H1 (cell line): ENCODE measurements around the gene MTM1. TPM values are rescaled to one million over a fixed set of nuclear protein-coding genes. Genes with fewer than 3 reads are reported as not detected.

ENCODE experiments used
- CTCF ChIA-PET: fragments of 300-600 bp; sonication (Branson Sonifier 250); formaldehyde crosslinking; loops from one replicate; lab custom pipeline; 2021; ENCODE audit not compliant: partially characterized antibody; lab: Charles Lee
- POLR2A ChIA-PET: fragments of 300-600 bp; sonication (Branson Sonifier 250); formaldehyde crosslinking; loops from one replicate; lab custom pipeline; 2021; ENCODE audit warnings: inconsistent platforms; ENCODE audit not compliant: partially characterized antibody; lab: Charles Lee
- DNase-seq, 2 experiments: peaks; one replicate each; pipeline versions ENCODE4 v3.0.0 to v3.0.0-alpha.2; 2010 to 2022; ENCODE audit warnings: low spot score in 2 of 2, low read depth in 1 of 2, mixed read lengths in 1 of 2
- FAIRE-seq: peaks from 2 replicates; lab custom pipeline; 2011; peaks lifted over from hg19 to GRCh38; lab: Jason Lieb, UNC
- H2AFZ ChIP-seq: 2 replicates; pipeline ENCODE4 v1.8.1; 2012; ENCODE audit warnings: low read length, inconsistent platforms
- H2AK5ac ChIP-seq: 2 replicates; pipeline ENCODE4 v1.6.1; 2013; ENCODE audit warnings: low read depth, low read length
- H2BK120ac ChIP-seq: replicated peaks from 2 replicates; pipeline ENCODE3; 2013; ENCODE audit warnings: low read depth, low read length, inconsistent platforms
- H2BK12ac ChIP-seq: 2 replicates; pipeline ENCODE4 v1.6.1; 2013; ENCODE audit warnings: low read depth, low read length
- H2BK15ac ChIP-seq: 2 replicates; pipeline ENCODE4 v1.6.1; 2013; ENCODE audit warnings: low read length
- H2BK20ac ChIP-seq: 2 replicates; pipeline ENCODE4 v1.6.1; 2013; ENCODE audit warnings: low read length
- H2BK5ac ChIP-seq: 2 replicates; pipeline ENCODE4 v1.6.1; 2013; ENCODE audit warnings: low read depth, low read length
- H3K14ac ChIP-seq: 2 replicates; pipeline ENCODE4 v1.6.1; 2013; ENCODE audit warnings: inconsistent platforms; ENCODE audit not compliant: insufficient read length
- H3K18ac ChIP-seq: 2 replicates; pipeline ENCODE4 v1.6.1; 2013; ENCODE audit warnings: low read length; ENCODE audit errors: extremely low read depth
- H3K23ac ChIP-seq: 2 replicates; pipeline ENCODE4 v1.6.1; 2013; ENCODE audit warnings: inconsistent platforms; ENCODE audit not compliant: insufficient read length
- H3K23me2 ChIP-seq: 2 replicates; pipeline ENCODE4 v1.6.1; 2013; ENCODE audit warnings: low read depth, low read length
- H3K27ac ChIP-seq: 2 replicates; pipeline ENCODE4 v1.6.1; 2011; ENCODE audit warnings: low read depth, low read length, inconsistent platforms
- H3K27me3 ChIP-seq, 4 experiments: replicated peaks in 1 of 4; 1 replicate in 1 of 4; 2 replicates in 3 of 4; pipeline versions ENCODE4 v1.6.1 to v1.8.1; 2011 to 2013; ENCODE audit warnings: low read length in 3 of 4, mild to moderate bottlenecking in 3 of 4, inconsistent platforms in 2 of 4, mixed read lengths in 2 of 4, moderate library complexity in 1 of 4; ENCODE audit not compliant: control insufficient read depth in 3 of 4, insufficient read depth in 3 of 4; ENCODE audit errors: extremely low read depth in 1 of 4
- H3K36me3 ChIP-seq, 4 experiments: 2 replicates each; pipeline versions ENCODE4 v1.6.1 to v1.8.1; 2011 to 2013; ENCODE audit warnings: mild to moderate bottlenecking in 4 of 4, low read length in 3 of 4, moderate library complexity in 2 of 4, control low read depth in 1 of 4, inconsistent platforms in 1 of 4; ENCODE audit not compliant: insufficient read depth in 4 of 4, control insufficient read depth in 2 of 4
- H3K4ac ChIP-seq: replicated peaks from 2 replicates; pipeline ENCODE3; 2013; ENCODE audit warnings: low read length, low read depth, mixed read lengths, inconsistent platforms; ENCODE audit not compliant: insufficient read length
- H3K4me1 ChIP-seq, 4 experiments: replicated peaks in 1 of 4; 1 replicate in 1 of 4; 2 replicates in 3 of 4; pipeline versions ENCODE4 v1.6.1 to v1.8.1; 2011 to 2013; ENCODE audit warnings: low read length in 3 of 4, inconsistent platforms in 2 of 4, mixed read lengths in 1 of 4; ENCODE audit not compliant: insufficient read depth in 4 of 4, control insufficient read depth in 3 of 4
- H3K4me2 ChIP-seq, 2 experiments: 2 replicates each; pipeline versions ENCODE4 v1.6.1 to v1.8.1; 2011 to 2013; ENCODE audit warnings: low read depth in 2 of 2, low read length in 2 of 2, control low read depth in 1 of 2, inconsistent platforms in 1 of 2, mild to moderate bottlenecking in 1 of 2; ENCODE audit not compliant: insufficient read depth in 1 of 2
- H3K4me3 ChIP-seq, 4 experiments: fragments of 200-600, 300-600 bp in 1 of 4; sonication (generic), shearing (Covaris generic), sonication (Bioruptor Twin) in 1 of 4; 2 replicates each; pipeline versions ENCODE4 v1.5.1 to v1.8.1; 2011 to 2016; ENCODE audit warnings: low read length in 4 of 4, low read depth in 3 of 4, control low read depth in 2 of 4, inconsistent platforms in 2 of 4, mild to moderate bottlenecking in 2 of 4, mixed read lengths in 1 of 4, moderate library complexity in 1 of 4; ENCODE audit not compliant: insufficient read depth in 2 of 4; ENCODE audit errors: extremely low read depth in 1 of 4
- H3K56ac ChIP-seq: replicated peaks from 2 replicates; pipeline ENCODE3; 2013; ENCODE audit warnings: low read depth, mild to moderate bottlenecking, mixed read lengths, low read length, inconsistent platforms; ENCODE audit not compliant: insufficient read length
- H3K79me1 ChIP-seq: 2 replicates; pipeline ENCODE4 v1.6.1; 2013; ENCODE audit warnings: low read depth, low read length, control low read depth
- H3K79me2 ChIP-seq, 2 experiments: 2 replicates each; pipeline versions ENCODE4 v1.6.1 to v1.8.1; 2012 to 2013; ENCODE audit warnings: low read length in 2 of 2, mild to moderate bottlenecking in 2 of 2, inconsistent platforms in 1 of 2; ENCODE audit not compliant: insufficient read depth in 2 of 2, control insufficient read depth in 1 of 2
- H3K9ac ChIP-seq, 4 experiments: replicated peaks in 1 of 4; 1 replicate in 1 of 4; 2 replicates in 3 of 4; pipeline versions ENCODE4 v1.6.1 to v1.8.1; 2011 to 2013; ENCODE audit warnings: low read depth in 3 of 4, low read length in 3 of 4, control low read depth in 2 of 4, mild to moderate bottlenecking in 2 of 4, moderate library complexity in 2 of 4, inconsistent platforms in 1 of 4; ENCODE audit errors: extremely low read depth in 1 of 4
- H3K9me3 ChIP-seq, 2 experiments: 2 replicates each; pipeline versions ENCODE4 v1.6.1 to v1.8.1; 2012 to 2013; ENCODE audit warnings: mild to moderate bottlenecking in 2 of 2, moderate library complexity in 2 of 2, control low read depth in 1 of 2, inconsistent platforms in 1 of 2, low read depth in 1 of 2, low read length in 1 of 2, mixed read lengths in 1 of 2; ENCODE audit not compliant: insufficient read depth in 2 of 2
- H4K20me1 ChIP-seq, 2 experiments: replicated peaks in 1 of 2; 2 replicates each; pipeline versions ENCODE3 to v1.8.1; 2011 to 2013; ENCODE audit warnings: inconsistent platforms in 2 of 2, low read length in 2 of 2, mild to moderate bottlenecking in 1 of 2; ENCODE audit not compliant: insufficient read depth in 2 of 2, control insufficient read depth in 1 of 2
- H4K5ac ChIP-seq: 2 replicates; pipeline ENCODE4 v1.6.1; 2013; ENCODE audit warnings: low read length, low read depth, mixed read lengths, inconsistent platforms; ENCODE audit not compliant: insufficient read length
- H4K8ac ChIP-seq: 2 replicates; pipeline ENCODE4 v1.8.0; 2013; ENCODE audit warnings: mild to moderate bottlenecking, moderate library complexity, low read length, inconsistent platforms; ENCODE audit not compliant: insufficient read depth; ENCODE audit errors: extremely low read depth
- H4K91ac ChIP-seq: replicated peaks from 2 replicates; pipeline ENCODE3; 2013; ENCODE audit warnings: low read length, mixed read lengths, inconsistent platforms; ENCODE audit not compliant: insufficient read length
- CTCF ChIP-seq, 3 experiments: IDR thresholded peaks; 1 replicate in 2 of 3; 2 replicates in 1 of 3; pipeline versions ENCODE4 v1.5.1 to v1.6.1; 2011; ENCODE audit warnings: low read length in 3 of 3, mild to moderate bottlenecking in 3 of 3, inconsistent platforms in 2 of 3, low read depth in 1 of 3, moderate library complexity in 1 of 3; ENCODE audit not compliant: insufficient read depth in 1 of 3; ENCODE audit errors: control extremely low read depth in 1 of 3
- E2F6 ChIP-seq: IDR thresholded peaks from 2 replicates; pipeline ENCODE4 v1.6.1; 2012; ENCODE audit warnings: inconsistent platforms
- EGR1 ChIP-seq: IDR thresholded peaks from 2 replicates; pipeline ENCODE4 v1.6.1; 2011; ENCODE audit warnings: low read depth, low read length, borderline replicate concordance
- FOSL1 ChIP-seq: IDR thresholded peaks from 2 replicates; pipeline ENCODE4 v1.6.1; 2011; ENCODE audit warnings: mild to moderate bottlenecking, low read depth, low read length, moderate library complexity; ENCODE audit not compliant: insufficient read depth
- KDM1A ChIP-seq: fragments of 200-600, 300-600 bp; sonication (generic); IDR thresholded peaks from 2 replicates; pipeline ENCODE4 v1.7.1; 2016; ENCODE audit warnings: mild to moderate bottlenecking, low read length, borderline replicate concordance
- KDM4A ChIP-seq: IDR thresholded peaks from one replicate; pipeline ENCODE4 v1.7.1; 2012; ENCODE audit warnings: low read depth, mild to moderate bottlenecking, moderate library complexity, low read length, inconsistent platforms; ENCODE audit not compliant: severe bottlenecking
- MAX ChIP-seq: IDR thresholded peaks from 2 replicates; pipeline ENCODE4 v1.6.1; 2012; ENCODE audit warnings: inconsistent platforms
- SIN3A ChIP-seq, 2 experiments: IDR thresholded peaks in 1 of 2; conservative IDR thresholded peaks in 1 of 2; 2 replicates each; pipeline ENCODE4 v1.6.1; 2011 to 2012; ENCODE audit warnings: low read length in 2 of 2, improper control_type of control experiment in 1 of 2, low read depth in 1 of 2, mild to moderate bottlenecking in 1 of 2
- SUZ12 ChIP-seq: fragments of 200-600 bp; sonication (generic); IDR thresholded peaks from 2 replicates; pipeline ENCODE4 v1.6.1; 2012; ENCODE audit warnings: mild to moderate bottlenecking, inconsistent platforms, low read length, moderate library complexity, mixed read lengths
- TCF12 ChIP-seq: IDR thresholded peaks from 2 replicates; pipeline ENCODE4 v1.6.1; 2011; ENCODE audit warnings: low read depth, mild to moderate bottlenecking, low read length
- WGBS, 2 experiments: shearing (Covaris generic) in 1 of 2; methylation state at CpG; one replicate each; pipeline versions ENCODE4 v1.1.6 to v1.1.7; 2013 to 2015; ENCODE audit warnings: low lambda C conversion rate in 2 of 2, mixed read lengths in 2 of 2, inconsistent platforms in 1 of 2, low coverage in 1 of 2, missing lambda C conversion rate in 1 of 2; ENCODE audit not compliant: insufficient replicate concordance in 2 of 2, insufficient coverage in 1 of 2, insufficient read length in 1 of 2; ENCODE audit errors: extremely low coverage in 1 of 2, missing lambda C conversion rate in 1 of 2; 5-methylcytosine and 5-hydroxymethylcytosine counted together
- polyA plus RNA-seq, 7 experiments: library from polyadenylated mRNA; depleted of rRNA in 3 of 7; stranded (reverse) in 5 of 7; unstranded in 2 of 7; fragments of >200 nt in 5 of 7; fragments of 200-250 nt in 2 of 7; gene quantifications; 1 replicate in 5 of 7; 2 replicates in 1 of 7; 4 replicates in 1 of 7; pipeline versions ENCODE4 v1.2.1 to v1.2.3, GENCODE V29; 2011 to 2013; ENCODE audit warnings: missing spikeins in 2 of 7, mixed read lengths in 2 of 7
- total RNA-seq: library from RNA; stranded (reverse); fragmentation: NEBNext Ultra II Directional; extraction: Animal tissue kit (Norgen Biotek cat#: 25700); gene quantifications from 2 replicates; pipeline ENCODE4 v1.2.1, GENCODE V29; 2021

MTM1 gene
- total and polyA plus RNA-seq, 2 of the 8 experiments (the other 6 are each of a cell fraction or from before 2014, with no cell fraction given): 2.3 to 8.4 TPM

- no peak overlapping the region for H2BK15ac ChIP-seq
- H2BK120ac ChIP-seq: no peak overlapping the region
- peaks cover 0 to 5% (median 0%) of the 10 kb centered on the region in 4 experiments; a peak in 1 of 7 replicates for H3K4me1 ChIP-seq
- H4K91ac ChIP-seq: no peak overlapping the region
- H3K23me2 ChIP-seq: no peaks in the 10 kb centered on the region
- H3K9me3 ChIP-seq: no peaks in the 10 kb centered on the region
- no peak overlapping the region for H3K27ac ChIP-seq
- H3K56ac ChIP-seq: no peak overlapping the region
- H3K4me2 ChIP-seq: no peak overlapping the region
- no peak overlapping the region for H3K4me3 ChIP-seq
- FAIRE-seq (no peak), DNase-seq (no peak)
- H4K8ac ChIP-seq: no peak overlapping the region
- ChIA-PET CTCF (interaction anchor here (1.0 kb wide), 1 partner anchor 18 kb away, joined by 3 read pairs; no protein-coding TSS in a partner anchor), POLR2A (no interaction called here)
- H3K36me3 ChIP-seq: no peaks in the 10 kb centered on the region; a peak in 2 of 8 replicates
- no peak overlapping the region for H3K23ac ChIP-seq
- no peak overlapping the region for H4K5ac ChIP-seq
- H3K79me1 ChIP-seq: no peaks in the 10 kb centered on the region
- H2AFZ ChIP-seq: no peak overlapping the region
- no peak overlapping the region for H3K14ac ChIP-seq
- H3K18ac ChIP-seq: no peak overlapping the region
- no peaks in the 10 kb centered on the region for H3K27me3 ChIP-seq
- no peaks in the 10 kb centered on the region for H4K20me1 ChIP-seq
- H3K79me2 ChIP-seq: no peaks in the 10 kb centered on the region
- no peak overlapping the region for H2BK12ac ChIP-seq
- H2BK5ac ChIP-seq: no peak overlapping the region
- no peak overlapping the region for H2AK5ac ChIP-seq
- WGBS, 2 experiments: 78% methylated on average over 2 of the region's 2 CpGs; no CpG with 5 or more reads in 1 of the 2 experiments
- no peak overlapping the region for H2BK20ac ChIP-seq
- no peak overlapping the region for H3K9ac ChIP-seq
- no peak overlapping the region for H3K4ac ChIP-seq
- TF ChIP-seq KDM1A (no peak), FOSL1 (no peak), CTCF (IDR thresholded peaks at IDR 0.05; ENCODE audit: control extremely low read depth in 1 of 3, insufficient read depth in 1 of 3, low read depth in 1 of 3, low read length in 3 of 3) (no peak), MAX (no peak), E2F6 (no peak), KDM4A (no peak), TCF12 (no peak), SIN3A (conservative IDR thresholded peaks at IDR 0.05 in 1 of 2, IDR thresholded peaks at IDR 0.05 in 1 of 2; ENCODE audit: low read depth in 1 of 2, low read length in 2 of 2) (no peak), EGR1 (no peak), SUZ12 (no peak)
These were observed 53.2 kb downstream of the MTM1 start for GRCh38 chrX:150621652-150622051.
